ENCODE data around the gene EPB41. TPM values are rescaled to one million over a fixed set of nuclear protein-coding genes. Genes with fewer than 3 reads are reported as not detected.

Gene EPB41
- total and polyA plus RNA-seq, 2 experiments from 2014 or later = 26.8 to 112 TPM

DNA sequence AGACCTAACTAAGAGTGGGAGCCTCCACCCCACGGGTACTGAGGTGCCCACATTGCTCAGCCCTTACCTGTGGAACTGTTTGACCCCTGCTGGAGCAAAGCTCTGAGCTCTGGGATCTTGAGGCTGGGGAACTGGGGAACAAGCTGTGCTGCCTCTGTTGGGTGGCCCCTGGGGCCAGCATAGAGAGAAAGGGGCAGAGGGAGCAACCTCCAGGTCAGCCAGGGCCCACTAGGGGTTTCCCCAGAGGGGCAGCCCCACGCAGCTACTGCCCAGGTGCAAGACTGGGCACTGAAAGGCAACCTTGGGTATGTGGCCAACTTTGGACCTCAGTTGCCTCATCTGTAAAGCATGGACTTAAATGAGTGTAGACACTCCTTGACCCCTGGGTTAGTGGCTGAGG is 23.5 kb upstream of the EPB41 start:
- Histone ChIP-seq H2AFZ (no peak overlapping the region), H3K27ac (ENCODE audit: low read depth) (no peak overlapping the region), H3K36me3 (ENCODE audit: insufficient read depth) (no peaks in the 10 kb centered on the region), H3K4me1 (ENCODE audit: insufficient read depth) (peaks cover 7% of the 10 kb centered on the region), H3K9me2 (ENCODE audit: insufficient read depth) (no peaks in the 10 kb centered on the region), H3K79me2 (replicated peaks; ENCODE audit: insufficient read depth) (no peaks in the 10 kb centered on the region), H3K4me3 (no peak overlapping the region), H3F3A (replicated peaks; ENCODE audit: low read depth) (peaks cover 6% of the 10 kb centered on the region; the same call in 1 of the 2 replicates), H3K27me3 (ENCODE audit: insufficient read depth) (peaks cover 16% of the 10 kb centered on the region; the same call in 1 of the 2 replicates), H3K4me2 (no peak overlapping the region), H4K20me1 (replicated peaks; ENCODE audit: insufficient read depth) (no peaks in the 10 kb centered on the region)
- no peak for ATAC-seq
- Mint-ChIP-seq H3K4me1 (peaks cover 16% of the 10 kb centered on the region), H3K9me3 (no peaks in the 10 kb centered on the region; the same call in 2 of the 3 replicates), H3K27ac (no peak overlapping the region), H3K27me3 (ENCODE audit: insufficient read depth, low read depth, poor library complexity) (peaks cover 16% of the 10 kb centered on the region), H3K4me3 (no peak overlapping the region), H3K36me3 (ENCODE audit: low read depth) (no peaks in the 10 kb centered on the region)
- no peak for DNase-seq (ENCODE audit: low spot score)
- TF ChIP-seq NANOG (IDR thresholded peaks at IDR 0.05; ENCODE audit: borderline replicate concordance) = no peak

DNA sequence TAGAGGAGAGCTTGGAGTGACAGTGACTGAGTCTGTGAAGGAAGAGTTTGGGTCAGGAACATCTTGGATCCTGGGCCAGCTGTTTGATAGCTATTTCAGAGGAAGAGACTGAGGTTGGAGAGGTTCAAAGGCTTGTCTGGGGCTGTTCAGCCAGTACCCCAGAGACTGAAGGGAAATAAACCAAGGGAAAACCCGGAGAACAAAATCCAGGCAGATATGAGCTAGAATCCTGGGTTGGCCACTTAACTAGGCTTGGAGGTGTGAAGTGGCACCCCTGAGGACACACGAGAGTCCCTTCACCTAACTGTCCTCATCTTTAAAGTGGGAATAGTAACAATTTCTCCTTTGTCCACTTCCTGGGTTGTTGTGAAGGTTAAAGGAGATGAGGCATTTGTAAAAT is 23.1 kb upstream of the EPB41 start:
- H3K27ac Mint-ChIP-seq = no peak overlapping the region
- Histone ChIP-seq H4K20me1 (replicated peaks; ENCODE audit: insufficient read depth) (no peaks in the 10 kb centered on the region), H3K79me2 (replicated peaks; ENCODE audit: insufficient read depth) (no peaks in the 10 kb centered on the region), H3K4me1 (ENCODE audit: insufficient read depth) (peaks cover 3% of the 10 kb centered on the region), H2AFZ (no peak overlapping the region), H3K4me3 (no peak overlapping the region), H3K36me3 (ENCODE audit: insufficient read depth) (no peaks in the 10 kb centered on the region), H3K4me2 (no peak overlapping the region), H3F3A (replicated peaks; ENCODE audit: low read depth) (peaks cover 2% of the 10 kb centered on the region; the same call in 1 of the 2 replicates), H3K9me2 (ENCODE audit: insufficient read depth) (no peaks in the 10 kb centered on the region), H3K27me3 (ENCODE audit: insufficient read depth) (peaks cover 13% of the 10 kb centered on the region; the same call in 1 of the 2 replicates), H3K27ac (ENCODE audit: low read depth) (no peak overlapping the region)
- no peak overlapping the region for H3K4me3 Mint-ChIP-seq
- ATAC-seq (no peak), DNase-seq (ENCODE audit: low spot score) (no peak)
- H3K36me3 Mint-ChIP-seq (ENCODE audit: low read depth) = no peaks in the 10 kb centered on the region
- peaks cover 13% of the 10 kb centered on the region for H3K4me1 Mint-ChIP-seq
- H3K9me3 Mint-ChIP-seq = no peaks in the 10 kb centered on the region; the same call in 2 of the 3 replicates
- peaks cover 16% of the 10 kb centered on the region for H3K27me3 Mint-ChIP-seq (ENCODE audit: insufficient read depth, low read depth, poor library complexity)
- TF ChIP-seq, protein P1, sequence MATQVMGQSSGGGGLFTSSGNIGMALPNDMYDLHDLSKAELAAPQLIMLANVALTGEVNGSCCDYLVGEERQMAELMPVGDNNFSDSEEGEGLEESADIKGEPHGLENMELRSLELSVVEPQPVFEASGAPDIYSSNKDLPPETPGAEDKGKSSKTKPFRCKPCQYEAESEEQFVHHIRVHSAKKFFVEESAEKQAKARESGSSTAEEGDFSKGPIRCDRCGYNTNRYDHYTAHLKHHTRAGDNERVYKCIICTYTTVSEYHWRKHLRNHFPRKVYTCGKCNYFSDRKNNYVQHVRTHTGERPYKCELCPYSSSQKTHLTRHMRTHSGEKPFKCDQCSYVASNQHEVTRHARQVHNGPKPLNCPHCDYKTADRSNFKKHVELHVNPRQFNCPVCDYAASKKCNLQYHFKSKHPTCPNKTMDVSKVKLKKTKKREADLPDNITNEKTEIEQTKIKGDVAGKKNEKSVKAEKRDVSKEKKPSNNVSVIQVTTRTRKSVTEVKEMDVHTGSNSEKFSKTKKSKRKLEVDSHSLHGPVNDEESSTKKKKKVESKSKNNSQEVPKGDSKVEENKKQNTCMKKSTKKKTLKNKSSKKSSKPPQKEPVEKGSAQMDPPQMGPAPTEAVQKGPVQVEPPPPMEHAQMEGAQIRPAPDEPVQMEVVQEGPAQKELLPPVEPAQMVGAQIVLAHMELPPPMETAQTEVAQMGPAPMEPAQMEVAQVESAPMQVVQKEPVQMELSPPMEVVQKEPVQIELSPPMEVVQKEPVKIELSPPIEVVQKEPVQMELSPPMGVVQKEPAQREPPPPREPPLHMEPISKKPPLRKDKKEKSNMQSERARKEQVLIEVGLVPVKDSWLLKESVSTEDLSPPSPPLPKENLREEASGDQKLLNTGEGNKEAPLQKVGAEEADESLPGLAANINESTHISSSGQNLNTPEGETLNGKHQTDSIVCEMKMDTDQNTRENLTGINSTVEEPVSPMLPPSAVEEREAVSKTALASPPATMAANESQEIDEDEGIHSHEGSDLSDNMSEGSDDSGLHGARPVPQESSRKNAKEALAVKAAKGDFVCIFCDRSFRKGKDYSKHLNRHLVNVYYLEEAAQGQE (IDR thresholded peaks at IDR 0.05; ENCODE audit: unreplicated experiment) = no peak
- TF ChIP-seq ZNF114 (CRISPR knock-in tag; IDR thresholded peaks at IDR 0.05) = no peak
- TF ChIP-seq JUNB (IDR thresholded peaks at IDR 0.05; ENCODE audit: unreplicated experiment) = no peak
- no peak for TF ChIP-seq POLR2AphosphoS5 (IDR thresholded peaks at IDR 0.05; ENCODE audit: low read depth)
- no peak for TF ChIP-seq NANOG (IDR thresholded peaks at IDR 0.05; ENCODE audit: borderline replicate concordance)
- TF ChIP-seq, protein P2, sequence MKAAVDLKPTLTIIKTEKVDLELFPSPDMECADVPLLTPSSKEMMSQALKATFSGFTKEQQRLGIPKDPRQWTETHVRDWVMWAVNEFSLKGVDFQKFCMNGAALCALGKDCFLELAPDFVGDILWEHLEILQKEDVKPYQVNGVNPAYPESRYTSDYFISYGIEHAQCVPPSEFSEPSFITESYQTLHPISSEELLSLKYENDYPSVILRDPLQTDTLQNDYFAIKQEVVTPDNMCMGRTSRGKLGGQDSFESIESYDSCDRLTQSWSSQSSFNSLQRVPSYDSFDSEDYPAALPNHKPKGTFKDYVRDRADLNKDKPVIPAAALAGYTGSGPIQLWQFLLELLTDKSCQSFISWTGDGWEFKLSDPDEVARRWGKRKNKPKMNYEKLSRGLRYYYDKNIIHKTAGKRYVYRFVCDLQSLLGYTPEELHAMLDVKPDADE (IDR thresholded peaks at IDR 0.05) = no peak
- TF ChIP-seq, protein P3, sequence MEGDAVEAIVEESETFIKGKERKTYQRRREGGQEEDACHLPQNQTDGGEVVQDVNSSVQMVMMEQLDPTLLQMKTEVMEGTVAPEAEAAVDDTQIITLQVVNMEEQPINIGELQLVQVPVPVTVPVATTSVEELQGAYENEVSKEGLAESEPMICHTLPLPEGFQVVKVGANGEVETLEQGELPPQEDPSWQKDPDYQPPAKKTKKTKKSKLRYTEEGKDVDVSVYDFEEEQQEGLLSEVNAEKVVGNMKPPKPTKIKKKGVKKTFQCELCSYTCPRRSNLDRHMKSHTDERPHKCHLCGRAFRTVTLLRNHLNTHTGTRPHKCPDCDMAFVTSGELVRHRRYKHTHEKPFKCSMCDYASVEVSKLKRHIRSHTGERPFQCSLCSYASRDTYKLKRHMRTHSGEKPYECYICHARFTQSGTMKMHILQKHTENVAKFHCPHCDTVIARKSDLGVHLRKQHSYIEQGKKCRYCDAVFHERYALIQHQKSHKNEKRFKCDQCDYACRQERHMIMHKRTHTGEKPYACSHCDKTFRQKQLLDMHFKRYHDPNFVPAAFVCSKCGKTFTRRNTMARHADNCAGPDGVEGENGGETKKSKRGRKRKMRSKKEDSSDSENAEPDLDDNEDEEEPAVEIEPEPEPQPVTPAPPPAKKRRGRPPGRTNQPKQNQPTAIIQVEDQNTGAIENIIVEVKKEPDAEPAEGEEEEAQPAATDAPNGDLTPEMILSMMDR (conservative IDR thresholded peaks at IDR 0.05; ENCODE audit: low read depth in 2 of 2) = no peak
- no peak for TF ChIP-seq EZH2 (IDR thresholded peaks at IDR 0.05; ENCODE audit: low read depth, unreplicated experiment)
- no peak for TF ChIP-seq EZH2phosphoT487 (IDR thresholded peaks at IDR 0.05; ENCODE audit: unreplicated experiment)
- TF ChIP-seq CREB1 (CRISPR knock-in tag; IDR thresholded peaks at IDR 0.05; ENCODE audit: low read depth) = no peak
- no peak for TF ChIP-seq STAT1 (IDR thresholded peaks at IDR 0.05; ENCODE audit: unreplicated experiment)
